GM10266 (cell line): ENCODE measurements around the gene SPINK1.
A peak's percentile ranks its signal among the peaks of the same experiment; 100 is the strongest.
"Not testable (repeated sequence)": the region's sequence is repeated elsewhere in the genome, so short reads cannot be mapped to it uniquely, and the experiment has no call there.

ENCODE experiments used
- DNase-seq: peaks from one replicate; pipeline ENCODE4 v3.0.0; 2012; ENCODE audit errors: extremely low spot score
- CTCF ChIP-seq: IDR thresholded peaks from 2 replicates; pipeline ENCODE4 v1.5.1; 2012; ENCODE audit warnings: mild to moderate bottlenecking, low read depth; ENCODE audit not compliant: control insufficient read depth, insufficient read depth; ENCODE audit errors: missing control alignments

Gene SPINK1

GRCh38 chr5:147826361-147826760, 5.1 kb downstream of the SPINK1 start:
- DNase-seq: no peak
- no peak for TF ChIP-seq CTCF

GRCh38 chr5:147822686-147823491, 8.6 kb downstream of the SPINK1 start:
- peak; percentile 33 for DNase-seq
- TF ChIP-seq CTCF: peak; percentile 74

GRCh38 chr5:147822222-147822621, 9.2 kb downstream of the SPINK1 start:
- not testable (repeated sequence) for DNase-seq

GRCh38 chr5:147821766-147822165, 9.7 kb downstream of the SPINK1 start:
- no peak for TF ChIP-seq CTCF
- no peak for DNase-seq

- DNase-seq: no peak
- no peak for TF ChIP-seq CTCF
Measured at GRCh38 chr5:147819261-147819770, 12.2 kb downstream of the SPINK1 start.

- DNase-seq: no peak
- no peak for TF ChIP-seq CTCF
Measured at GRCh38 chr5:147818290-147818689, 13.2 kb downstream of the SPINK1 start.

- no peak for TF ChIP-seq CTCF
- no peak for DNase-seq
Measured at GRCh38 chr5:147813696-147814095, 17.8 kb downstream of the SPINK1 start.
